A673 (cell line): ENCODE measurements around the gene DEFB108B.
"Not testable (repeated sequence)": the region's sequence is repeated elsewhere in the genome, so short reads cannot be mapped to it uniquely, and the experiment has no call there.

Experiments
- CTCF ChIP-seq: fragments of 300-800, 200-600 bp; sonication (generic); conservative IDR thresholded peaks from 2 replicates; pipeline ENCODE4 v1.5.1; 2017; ENCODE audit warnings: low read depth, mild to moderate bottlenecking, antibody characterized with exemption, low read length, moderate library complexity, mixed read lengths
- EZH2 ChIP-seq: fragments of 200-600 bp; sonication (generic); IDR thresholded peaks from 2 replicates; pipeline ENCODE4 v1.6.1; 2017; ENCODE audit warnings: borderline replicate concordance, low read depth, mild to moderate bottlenecking, mixed read lengths, antibody characterized with exemption, low read length; ENCODE audit not compliant: poor library complexity, severe bottlenecking

- peak; percentile 74 for TF ChIP-seq CTCF
- not testable (repeated sequence) for TF ChIP-seq EZH2
Measured at GRCh38 chr11:71813481-71814355, 19.3 kb upstream of the DEFB108B start.
